CD14-positive monocyte (primary cell): ENCODE measurements around the gene BIRC2. TPM values are rescaled to one million over a fixed set of nuclear protein-coding genes. Genes with fewer than 3 reads are reported as not detected.

Experiments
- DNase-seq, 3 donors: peaks; one replicate each; pipeline ENCODE4 v3.0.0-alpha.2; 2011 to 2022
- H2AFZ ChIP-seq: 2 replicates; pipeline ENCODE4 v1.6.0; 2012; ENCODE audit warnings: mild to moderate bottlenecking, low read depth, low read length, inconsistent platforms; ENCODE audit not compliant: insufficient read depth, poor library complexity, severe bottlenecking
- H3K27ac ChIP-seq, 2 donors: 1 replicate in 1 of 2; 2 replicates in 1 of 2; pipeline ENCODE4 v1.5.1; 2012 to 2013; ENCODE audit warnings: low read length in 2 of 2, control low read depth in 1 of 2, inconsistent platforms in 1 of 2, low read depth in 1 of 2, mild to moderate bottlenecking in 1 of 2
- H3K27me3 ChIP-seq, 2 donors: one replicate each; pipeline versions ENCODE4 v1.6.0 to v1.6.1; 2011 to 2013; ENCODE audit warnings: low read length in 2 of 2; ENCODE audit not compliant: control insufficient read depth in 2 of 2, insufficient read depth in 2 of 2
- H3K36me3 ChIP-seq, 2 donors: replicated peaks in 1 of 2; 1 replicate in 1 of 2; 2 replicates in 1 of 2; pipeline versions ENCODE4 v1.5.1 to v1.6.1; 2012 to 2013; ENCODE audit warnings: low read length in 2 of 2, control low read depth in 1 of 2, inconsistent platforms in 1 of 2, mild to moderate bottlenecking in 1 of 2; ENCODE audit not compliant: insufficient read depth in 2 of 2, control insufficient read depth in 1 of 2
- H3K4me1 ChIP-seq, 2 donors: 1 replicate in 1 of 2; 2 replicates in 1 of 2; pipeline versions ENCODE4 v1.5.1 to v1.6.1; 2012 to 2013; ENCODE audit warnings: low read length in 2 of 2, control low read depth in 1 of 2, inconsistent platforms in 1 of 2, mild to moderate bottlenecking in 1 of 2, moderate library complexity in 1 of 2; ENCODE audit not compliant: insufficient read depth in 2 of 2, control insufficient read depth in 1 of 2
- H3K4me2 ChIP-seq: replicated peaks from 2 replicates; pipeline ENCODE3; 2012; ENCODE audit warnings: low read length, moderate library complexity, mild to moderate bottlenecking; ENCODE audit not compliant: poor library complexity, severe bottlenecking; ENCODE audit errors: extremely low read depth
- H3K4me3 ChIP-seq, 3 experiments: fragments of 200-600 bp in 1 of 3; sonication (generic) in 1 of 3; replicated peaks in 1 of 3; 1 replicate in 2 of 3; 2 replicates in 1 of 3; pipeline ENCODE4 v1.5.1; 2011 to 2013; ENCODE audit warnings: low read length in 3 of 3, mild to moderate bottlenecking in 3 of 3, control low read depth in 2 of 3, low read depth in 2 of 3, inconsistent platforms in 1 of 3, moderate library complexity in 1 of 3
- H3K79me2 ChIP-seq: 2 replicates; pipeline ENCODE4 v1.6.0; 2012; ENCODE audit warnings: mild to moderate bottlenecking, control low read depth, inconsistent platforms, low read length, moderate library complexity; ENCODE audit not compliant: insufficient read depth
- H3K9ac ChIP-seq: 2 replicates; pipeline ENCODE4 v1.6.0; 2017; ENCODE audit warnings: low read length, mild to moderate bottlenecking; ENCODE audit not compliant: insufficient read depth, poor library complexity, severe bottlenecking
- H3K9me3 ChIP-seq, 2 donors: replicated peaks in 1 of 2; 1 replicate in 1 of 2; 2 replicates in 1 of 2; pipeline versions ENCODE4 v1.5.1 to v1.6.1; 2012 to 2013; ENCODE audit warnings: low read length in 2 of 2, control low read depth in 1 of 2; ENCODE audit not compliant: control insufficient read depth in 1 of 2, insufficient read depth in 1 of 2
- H4K20me1 ChIP-seq: 2 replicates; pipeline ENCODE4 v1.6.0; 2012; ENCODE audit warnings: mild to moderate bottlenecking, low read length, control low read depth, moderate library complexity; ENCODE audit not compliant: insufficient read depth
- H3K27ac Mint-ChIP-seq, 7 donors: one replicate each; pipeline ENCODE4 v1.8.0; 2020; ENCODE audit warnings: mild to moderate bottlenecking in 7 of 7, mixed read lengths in 7 of 7, moderate library complexity in 6 of 7, inconsistent platforms in 2 of 7
- H3K27me3 Mint-ChIP-seq, 3 donors: one replicate each; pipeline ENCODE4 v1.8.0; 2021 to 2022; ENCODE audit warnings: low read depth in 3 of 3, mild to moderate bottlenecking in 3 of 3, mixed read lengths in 3 of 3, moderate library complexity in 3 of 3, inconsistent platforms in 1 of 3
- H3K36me3 Mint-ChIP-seq, 2 donors: one replicate each; pipeline ENCODE4 v1.8.0; 2020; ENCODE audit warnings: mixed read lengths in 2 of 2, inconsistent platforms in 1 of 2, mild to moderate bottlenecking in 1 of 2
- H3K4me1 Mint-ChIP-seq: one replicate; pipeline ENCODE4 v1.8.0; 2020; ENCODE audit warnings: mild to moderate bottlenecking, mixed read lengths
- H3K4me3 Mint-ChIP-seq, 2 donors: one replicate each; pipeline ENCODE4 v1.8.0; 2020; ENCODE audit warnings: mild to moderate bottlenecking in 2 of 2, mixed read lengths in 2 of 2, moderate library complexity in 1 of 2
- H3K9me3 Mint-ChIP-seq, 7 donors: one replicate each; pipeline ENCODE4 v1.8.0; 2020 to 2022; ENCODE audit warnings: mixed read lengths in 7 of 7, mild to moderate bottlenecking in 6 of 7, moderate library complexity in 6 of 7, inconsistent platforms in 2 of 7
- WGBS: methylation state at CpG from one replicate; pipeline ENCODE4 v1.1.5; 2013; ENCODE audit warnings: missing lambda C conversion rate; ENCODE audit not compliant: insufficient coverage; 5-methylcytosine and 5-hydroxymethylcytosine counted together
- intact Hi-C, 2 donors: fragments of 100-400 bp; cut with micrococcal nuclease; formaldehyde crosslinking; loops; one replicate each; pipeline versions ENCODE4 v1.15.0 to v1.15.1; 2023
- polyA plus RNA-seq, 3 donors: library from polyadenylated mRNA; depleted of rRNA in 1 of 3; unstranded in 2 of 3; stranded (reverse) in 1 of 3; fragments of 300-500 nt in 2 of 3; fragments of >200 nt in 1 of 3; fragmentation: Illumina TruSeq in 2 of 3; gene quantifications; 1 replicate in 2 of 3; 2 replicates in 1 of 3; pipeline ENCODE4 v1.2.3, GENCODE V29; 2012 to 2021
- TF ChIP-seq, protein P1 (sequence below): fragments of 200-600 bp; IDR thresholded peaks from one replicate; pipeline ENCODE4 v1.8.0; 2022; ENCODE audit warnings: antibody characterized with exemption, mild to moderate bottlenecking

The BIRC2 gene
- polyA plus RNA-seq, 3 donors, result 25.3 to 54.7 (median 50.2) TPM

- TF ChIP-seq, protein P1, sequence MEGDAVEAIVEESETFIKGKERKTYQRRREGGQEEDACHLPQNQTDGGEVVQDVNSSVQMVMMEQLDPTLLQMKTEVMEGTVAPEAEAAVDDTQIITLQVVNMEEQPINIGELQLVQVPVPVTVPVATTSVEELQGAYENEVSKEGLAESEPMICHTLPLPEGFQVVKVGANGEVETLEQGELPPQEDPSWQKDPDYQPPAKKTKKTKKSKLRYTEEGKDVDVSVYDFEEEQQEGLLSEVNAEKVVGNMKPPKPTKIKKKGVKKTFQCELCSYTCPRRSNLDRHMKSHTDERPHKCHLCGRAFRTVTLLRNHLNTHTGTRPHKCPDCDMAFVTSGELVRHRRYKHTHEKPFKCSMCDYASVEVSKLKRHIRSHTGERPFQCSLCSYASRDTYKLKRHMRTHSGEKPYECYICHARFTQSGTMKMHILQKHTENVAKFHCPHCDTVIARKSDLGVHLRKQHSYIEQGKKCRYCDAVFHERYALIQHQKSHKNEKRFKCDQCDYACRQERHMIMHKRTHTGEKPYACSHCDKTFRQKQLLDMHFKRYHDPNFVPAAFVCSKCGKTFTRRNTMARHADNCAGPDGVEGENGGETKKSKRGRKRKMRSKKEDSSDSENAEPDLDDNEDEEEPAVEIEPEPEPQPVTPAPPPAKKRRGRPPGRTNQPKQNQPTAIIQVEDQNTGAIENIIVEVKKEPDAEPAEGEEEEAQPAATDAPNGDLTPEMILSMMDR, result no peak
- Histone ChIP-seq H2AFZ (no peak overlapping the region), H3K27me3 (no peaks in the 10 kb centered on the region), H3K36me3 (peaks cover 12 to 56% of the 10 kb centered on the region in 2 donors), H3K4me1 (no peaks in the 10 kb centered on the region), H3K4me3 (no peak overlapping the region), H4K20me1 (peaks cover 98% of the 10 kb centered on the region), H3K79me2 (peaks cover 85% of the 10 kb centered on the region), H3K4me2 (no peak overlapping the region), H3K27ac (no peak overlapping the region), H3K9ac (no peak overlapping the region), H3K9me3 (no peaks in the 10 kb centered on the region)
- intact Hi-C loops, result no loop called here
- DNase-seq, result no peak
- Mint-ChIP-seq H3K27me3 (peaks cover 0 to 1% (median 0%) of the 10 kb centered on the region in 3 donors), H3K4me3 (no peak overlapping the region), H3K9me3 (peaks cover 0 to 3% (median 0%) of the 10 kb centered on the region in 7 donors), H3K4me1 (peaks cover 23% of the 10 kb centered on the region), H3K27ac (peak overlapping the region in 2 of 7 donors; percentile 50 to 58), H3K36me3 (peaks cover 37 to 60% of the 10 kb centered on the region in 2 donors)
- WGBS, result no CpG with 5 or more reads among the region's 3 CpGs
Measured at GRCh38 chr11:102407901-102408300, 60.9 kb downstream of the BIRC2 start.

- DNase-seq, result no peak
- no peak overlapping the region for H3K4me2 ChIP-seq
- Mint-ChIP-seq H3K27ac (no peak overlapping the region), H3K36me3 (peaks cover 37 to 57% of the 10 kb centered on the region in 2 donors), H3K4me3 (no peak overlapping the region), H3K4me1 (peaks cover 24% of the 10 kb centered on the region), H3K9me3 (peaks cover 0 to 3% (median 0%) of the 10 kb centered on the region in 7 donors), H3K27me3 (peaks cover 0 to 1% (median 0%) of the 10 kb centered on the region in 3 donors)
- TF ChIP-seq, protein P1, result no peak
- H3K4me1 ChIP-seq, result no peaks in the 10 kb centered on the region
- no peak overlapping the region for H3K9ac ChIP-seq
- no peaks in the 10 kb centered on the region for H3K9me3 ChIP-seq
- no peak overlapping the region for H3K27ac ChIP-seq
- intact Hi-C loops, result no loop called here
- H3K36me3 ChIP-seq, result peaks cover 12 to 51% of the 10 kb centered on the region in 2 donors
- no peaks in the 10 kb centered on the region for H3K27me3 ChIP-seq
- H3K79me2 ChIP-seq, result peaks cover 89% of the 10 kb centered on the region
- WGBS, result no CpG with 5 or more reads among the region's 1 CpG
- no peak overlapping the region for H3K4me3 ChIP-seq
- no peak overlapping the region for H2AFZ ChIP-seq
- peaks cover 98% of the 10 kb centered on the region for H4K20me1 ChIP-seq
Measured at GRCh38 chr11:102408339-102408738, 61.3 kb downstream of the BIRC2 start.
